Testis (tissue), 2 donors: Measurements from ENCODE around the gene PGAP1.

ENCODE experiments used
- POLR2A ChIP-seq: fragments of 450-650 bp; IDR thresholded peaks from one replicate; pipeline ENCODE4 v1.6.1; 2017; ENCODE audit warnings: antibody characterized with exemption, mild to moderate bottlenecking, moderate library complexity
- TF ChIP-seq, protein P1 (sequence below), 3 experiments: fragments of 450-650 bp in 2 of 3; fragments of 200-600 bp in 1 of 3; sonication (generic) in 1 of 3; IDR thresholded peaks; one replicate each; pipeline ENCODE4 v1.5.1; 2016 to 2019; ENCODE audit warnings: antibody characterized with exemption in 3 of 3, mild to moderate bottlenecking in 2 of 3, moderate library complexity in 1 of 3

DNA sequence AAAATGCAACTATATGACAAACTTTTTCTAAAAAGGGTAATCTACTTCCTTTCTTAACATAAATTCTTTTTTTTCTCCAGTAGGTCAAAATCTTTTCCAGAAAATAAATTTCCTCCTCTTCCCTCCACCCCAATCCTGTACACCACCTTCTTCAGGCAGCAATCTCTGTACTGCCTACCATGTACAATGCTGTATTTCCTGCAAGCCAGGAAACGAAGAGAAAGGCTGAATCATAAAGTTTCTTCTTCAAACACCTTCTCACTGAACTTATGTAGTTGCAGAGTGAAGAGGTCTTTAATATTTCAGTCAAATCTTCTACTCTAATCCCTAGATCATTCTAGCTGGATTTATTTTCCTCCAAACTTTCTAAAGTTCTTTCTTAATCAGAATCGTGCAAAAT lies 99.2 kb downstream of the PGAP1 start:
- TF ChIP-seq, protein P1, sequence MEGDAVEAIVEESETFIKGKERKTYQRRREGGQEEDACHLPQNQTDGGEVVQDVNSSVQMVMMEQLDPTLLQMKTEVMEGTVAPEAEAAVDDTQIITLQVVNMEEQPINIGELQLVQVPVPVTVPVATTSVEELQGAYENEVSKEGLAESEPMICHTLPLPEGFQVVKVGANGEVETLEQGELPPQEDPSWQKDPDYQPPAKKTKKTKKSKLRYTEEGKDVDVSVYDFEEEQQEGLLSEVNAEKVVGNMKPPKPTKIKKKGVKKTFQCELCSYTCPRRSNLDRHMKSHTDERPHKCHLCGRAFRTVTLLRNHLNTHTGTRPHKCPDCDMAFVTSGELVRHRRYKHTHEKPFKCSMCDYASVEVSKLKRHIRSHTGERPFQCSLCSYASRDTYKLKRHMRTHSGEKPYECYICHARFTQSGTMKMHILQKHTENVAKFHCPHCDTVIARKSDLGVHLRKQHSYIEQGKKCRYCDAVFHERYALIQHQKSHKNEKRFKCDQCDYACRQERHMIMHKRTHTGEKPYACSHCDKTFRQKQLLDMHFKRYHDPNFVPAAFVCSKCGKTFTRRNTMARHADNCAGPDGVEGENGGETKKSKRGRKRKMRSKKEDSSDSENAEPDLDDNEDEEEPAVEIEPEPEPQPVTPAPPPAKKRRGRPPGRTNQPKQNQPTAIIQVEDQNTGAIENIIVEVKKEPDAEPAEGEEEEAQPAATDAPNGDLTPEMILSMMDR (IDR thresholded peaks at IDR 0.05) = no peak
- no peak for TF ChIP-seq POLR2A
